NCI-H2227 (cell line): ENCODE data around the gene GTPBP1.

ENCODE experiments used
- DNase-seq: peaks from one replicate; lab custom pipeline; 2025; ENCODE audit not compliant: unreplicated experiment; lab: John Stamatoyannopoulos, UW

GTPBP1 gene

DNA sequence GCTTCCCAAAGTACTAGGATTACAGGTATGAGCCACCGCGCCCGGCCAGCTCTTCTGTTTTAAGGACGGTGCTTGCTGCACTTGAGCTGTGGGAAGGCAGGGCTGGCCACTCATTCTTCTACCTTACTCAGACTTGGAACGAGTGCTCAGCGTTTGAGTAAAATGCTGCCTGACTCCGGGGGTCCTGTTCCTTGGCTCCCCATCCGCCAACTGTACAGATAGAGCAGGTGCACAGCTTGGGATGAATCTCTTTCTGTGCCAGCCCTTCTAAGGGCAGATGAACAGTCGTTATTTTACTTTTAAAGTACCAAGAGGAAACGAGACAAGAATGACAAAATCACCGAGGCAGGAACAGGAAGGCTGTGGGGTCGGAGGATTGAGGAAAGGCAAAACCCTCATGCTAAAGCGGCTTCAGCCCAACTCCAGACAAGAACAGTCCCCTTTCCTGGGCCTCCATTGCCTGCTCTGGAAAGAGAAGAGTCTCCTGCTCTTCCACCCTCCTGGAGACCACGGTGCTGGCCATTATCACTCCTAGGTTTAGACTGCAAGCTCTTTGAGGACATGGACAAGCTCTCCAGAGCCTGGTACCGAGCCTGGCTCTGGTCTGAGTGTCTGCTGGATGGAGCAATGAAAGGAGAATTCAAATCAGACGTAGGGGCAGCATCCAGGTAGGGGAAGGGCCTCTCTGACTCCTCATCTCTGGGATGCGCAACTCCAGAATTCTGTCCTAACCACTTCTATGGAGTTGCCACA, 51.1 kb downstream of the GTPBP1 start:
- DNase-seq = no peak

DNA sequence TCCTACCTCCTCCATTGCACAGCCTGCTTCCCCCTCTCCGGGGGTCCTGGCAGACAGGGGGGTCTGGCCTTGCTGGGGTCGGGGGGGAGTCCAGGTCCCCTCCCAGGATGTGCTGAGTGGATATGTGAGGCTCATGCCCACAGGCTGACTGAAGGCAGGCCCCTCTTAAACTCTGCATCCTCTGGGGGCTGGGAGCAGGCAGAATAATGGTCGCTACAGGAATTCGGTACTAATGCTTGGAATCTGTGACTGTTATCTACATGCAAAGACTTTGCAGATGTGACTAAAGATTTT, 51.7 kb downstream of the GTPBP1 start:
- DNase-seq = no peak

- DNase-seq = no peak
Measured at GRCh38 chr22:38758276-38758945, 52.7 kb downstream of the GTPBP1 start.

DNA sequence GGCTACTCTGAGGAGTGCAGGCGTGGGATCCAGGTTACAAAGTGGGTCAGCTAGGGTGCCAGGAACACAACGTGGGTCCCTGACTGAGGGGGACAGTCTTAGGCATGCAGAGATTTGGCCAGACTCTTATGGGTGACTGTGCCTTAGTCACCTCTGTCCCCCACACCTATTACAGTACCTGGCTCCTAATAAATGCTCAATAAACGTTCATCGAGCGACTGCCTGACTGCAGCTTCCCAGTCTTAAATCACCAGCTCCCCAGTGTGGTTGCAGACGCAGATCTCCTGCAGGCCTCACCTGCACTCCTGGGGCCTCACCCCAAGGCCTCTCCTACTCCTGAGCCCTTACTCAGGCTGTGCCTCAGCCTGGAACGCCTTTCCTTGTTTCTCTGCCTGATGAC, 53.3 kb downstream of the GTPBP1 start:
- DNase-seq = no peak

GRCh38 chr22:38760477-38761201, 54.9 kb downstream of the GTPBP1 start:
- DNase-seq = peak; percentile 12

- DNase-seq = no peak
Measured at GRCh38 chr22:38761202-38762162, 55.7 kb downstream of the GTPBP1 start.

DNA sequence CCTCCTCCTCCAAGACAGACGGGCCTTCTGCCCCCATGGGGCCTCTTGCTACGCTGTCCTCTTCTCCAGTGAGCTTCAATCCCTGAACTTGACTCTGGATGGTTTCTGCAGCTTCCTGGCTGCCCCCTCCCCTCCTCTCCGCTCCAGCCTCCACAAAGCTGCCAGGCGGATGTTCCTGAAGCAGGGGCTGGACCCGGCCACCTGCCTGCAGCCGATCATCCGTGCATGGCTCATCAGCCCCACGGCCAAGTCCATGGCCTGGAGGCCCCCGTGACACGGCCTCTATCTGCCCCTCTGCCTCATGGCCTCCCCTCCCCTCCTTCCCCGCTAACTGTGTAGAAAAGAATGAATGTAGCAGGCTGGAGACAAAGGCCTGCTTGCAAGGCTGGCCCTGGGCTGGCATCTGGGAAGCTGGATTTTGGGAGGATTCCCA, 56.8 kb downstream of the GTPBP1 start:
- DNase-seq = no peak

DNA sequence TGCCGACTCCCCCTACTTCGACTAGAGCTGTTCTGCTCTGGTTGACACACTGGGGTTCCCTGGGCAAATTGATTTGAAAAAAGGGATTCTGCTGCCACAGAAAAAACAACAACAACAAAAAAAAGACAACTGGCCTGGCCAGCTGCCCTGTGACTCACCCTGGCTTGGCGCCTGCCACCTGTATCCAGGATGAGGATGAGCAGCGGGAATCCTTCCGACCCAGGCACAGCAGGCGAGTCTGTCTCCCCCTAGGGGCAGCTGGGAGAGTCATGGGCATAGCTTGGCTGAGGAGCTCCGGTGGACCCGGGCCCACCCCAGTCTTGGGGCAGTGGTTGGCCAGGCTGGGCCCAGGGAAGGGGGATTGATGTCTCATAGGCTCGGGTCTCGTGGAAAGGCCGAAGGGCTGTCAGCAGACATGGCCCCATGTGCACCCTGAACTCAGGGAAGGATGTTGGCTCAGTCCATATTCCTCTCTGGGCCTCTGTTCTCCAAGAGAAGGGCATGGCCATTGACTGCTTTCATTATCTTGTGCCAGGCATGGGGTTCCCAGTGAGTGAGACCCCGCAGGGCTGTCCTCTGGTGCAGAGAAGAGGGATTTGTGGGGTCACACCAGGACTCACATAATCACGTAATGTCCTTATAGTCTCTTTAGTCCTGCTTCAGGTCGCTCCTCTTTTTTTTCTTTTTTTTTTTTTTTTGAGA, 60.5 kb downstream of the GTPBP1 start:
- peak; percentile 37 for DNase-seq

DNA sequence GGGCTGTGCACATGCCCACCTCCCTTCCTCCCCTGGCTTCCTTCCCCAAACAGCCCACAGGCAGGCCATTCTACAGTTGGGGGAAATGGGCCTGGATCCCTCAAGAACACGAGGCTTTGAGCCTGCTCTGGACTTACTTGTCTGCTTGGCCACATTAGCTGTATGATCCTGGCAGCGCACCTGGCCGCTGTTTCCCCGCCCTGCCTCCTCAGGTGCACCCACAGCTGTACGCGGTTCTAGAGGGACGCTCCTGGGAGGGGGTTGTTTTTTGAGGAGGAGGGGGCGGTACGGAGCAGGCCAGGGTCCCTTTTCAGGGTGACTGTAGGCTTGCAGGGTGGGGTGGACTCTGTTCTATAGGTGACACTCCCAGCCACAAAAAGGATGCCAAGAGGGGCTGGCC, 61.6 kb downstream of the GTPBP1 start:
- DNase-seq = no peak

- DNase-seq = no peak
Measured at GRCh38 chr22:38768036-38768435, 62.3 kb downstream of the GTPBP1 start.

- no peak for DNase-seq
Measured at GRCh38 chr22:38770257-38770949, 64.7 kb downstream of the GTPBP1 start.

DNA sequence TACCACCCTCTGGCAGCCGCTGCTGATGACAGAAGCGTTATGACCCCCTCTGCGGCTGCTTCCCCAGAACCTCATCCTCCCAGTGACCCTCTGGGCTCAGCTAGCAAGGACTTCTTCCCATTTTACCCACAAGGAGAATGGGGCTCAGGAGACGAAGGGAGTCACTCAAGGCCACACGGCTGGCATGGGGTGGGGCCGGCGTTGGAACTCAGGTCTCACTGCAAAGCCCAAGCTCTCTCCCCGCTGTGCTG, 66.8 kb downstream of the GTPBP1 start:
- DNase-seq = no peak

DNA sequence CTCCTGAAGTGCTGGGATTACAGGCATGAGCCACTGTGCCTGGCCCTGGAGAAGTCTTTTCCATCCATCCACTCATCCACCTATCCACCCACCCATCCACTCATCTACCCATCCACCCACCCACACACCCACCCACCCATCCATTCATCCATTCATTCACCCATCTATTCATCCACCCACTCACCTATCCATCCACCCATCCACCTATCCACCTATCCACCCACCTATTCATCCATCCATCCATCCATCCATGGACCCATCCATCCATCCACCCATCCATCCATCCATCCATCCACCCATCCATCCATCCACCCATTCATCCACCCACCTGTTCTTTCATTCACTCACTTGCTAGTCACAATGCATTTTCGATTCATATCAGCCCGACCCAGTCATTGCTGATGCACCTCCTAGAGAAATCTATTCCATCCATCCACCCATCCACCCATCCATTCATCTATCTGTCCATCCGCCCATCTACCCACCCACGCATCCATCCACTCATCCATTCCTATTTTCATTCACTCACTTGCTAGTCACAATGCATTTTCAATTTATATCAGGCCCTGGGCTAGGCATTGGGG, 67.7 kb downstream of the GTPBP1 start:
- DNase-seq = no peak

- no peak for DNase-seq
Measured at GRCh38 chr22:38774496-38775166, 68.9 kb downstream of the GTPBP1 start.

DNA sequence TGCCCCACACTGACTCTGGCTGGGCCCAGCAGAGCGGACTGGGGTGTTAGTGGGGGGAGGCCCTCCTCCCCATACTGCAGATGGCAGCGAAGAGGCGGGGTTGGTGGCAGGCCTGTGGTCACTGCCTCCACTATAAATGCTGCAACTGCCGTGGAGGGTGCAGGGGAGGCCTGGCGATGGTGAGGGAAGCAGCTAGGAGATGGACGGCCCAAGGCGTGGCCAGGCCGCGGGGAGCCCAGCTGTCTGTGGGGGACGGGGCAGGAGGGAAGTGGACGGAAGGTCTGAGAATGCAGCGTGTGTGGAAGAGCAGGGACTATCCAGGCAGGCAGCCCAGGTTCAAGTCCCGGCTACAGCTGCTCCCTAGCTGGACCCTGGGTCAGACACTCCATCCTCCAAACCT, 69.9 kb downstream of the GTPBP1 start:
- no peak for DNase-seq

- no peak for DNase-seq
Measured at GRCh38 chr22:38776086-38776485, 70.3 kb downstream of the GTPBP1 start.

DNA sequence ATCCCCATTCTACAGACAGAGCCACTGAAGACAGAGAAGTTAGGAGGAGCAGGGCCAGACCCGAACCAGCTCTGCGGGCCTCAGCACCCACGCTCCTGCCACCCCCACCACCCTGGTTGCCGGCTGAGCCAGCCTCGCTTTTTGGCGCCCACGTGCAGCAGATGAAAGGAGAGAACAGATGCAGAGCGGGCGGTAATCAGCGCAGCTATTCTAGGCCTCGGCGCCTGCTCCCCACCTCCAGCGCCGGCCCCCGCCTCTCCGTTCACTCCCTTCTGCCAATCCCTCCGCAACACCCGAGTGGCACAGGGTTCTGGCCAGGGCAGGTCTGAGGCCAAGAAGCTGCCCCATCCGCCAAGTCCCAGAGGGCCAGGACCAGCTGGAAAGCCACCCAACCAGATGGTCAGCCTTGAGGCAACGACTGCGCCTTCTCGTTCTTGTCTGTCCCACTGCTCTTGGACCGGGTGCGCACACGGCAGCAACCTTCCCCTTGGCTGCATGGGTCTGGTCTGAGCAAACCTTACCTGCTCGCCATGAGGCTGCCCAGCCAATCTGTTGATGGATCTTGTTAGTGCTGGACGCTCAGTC, 71.4 kb downstream of the GTPBP1 start:
- DNase-seq = no peak

DNA sequence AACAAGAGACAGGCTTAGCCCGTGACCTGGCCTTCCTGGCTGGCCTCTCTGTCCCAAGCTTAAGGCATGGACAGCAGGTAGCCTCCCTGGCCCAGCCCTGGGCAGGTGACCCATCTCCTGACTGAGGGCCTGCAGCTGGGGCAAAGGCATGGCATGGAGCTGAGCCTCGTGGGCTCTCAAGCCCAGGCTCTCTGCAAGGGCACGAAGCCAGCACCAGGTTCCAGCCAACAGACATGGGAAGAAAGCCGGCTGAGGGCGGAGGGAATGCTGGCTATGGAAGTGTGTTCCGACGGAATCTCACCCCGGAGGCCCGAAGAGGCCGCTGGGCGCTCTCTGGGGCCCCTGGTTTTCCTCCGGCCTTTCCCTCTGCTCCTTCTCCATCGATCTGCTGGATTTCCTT, 75.3 kb downstream of the GTPBP1 start:
- DNase-seq = no peak
